ENCODE measurements around the gene DDX10.

DDX10 gene

DNA sequence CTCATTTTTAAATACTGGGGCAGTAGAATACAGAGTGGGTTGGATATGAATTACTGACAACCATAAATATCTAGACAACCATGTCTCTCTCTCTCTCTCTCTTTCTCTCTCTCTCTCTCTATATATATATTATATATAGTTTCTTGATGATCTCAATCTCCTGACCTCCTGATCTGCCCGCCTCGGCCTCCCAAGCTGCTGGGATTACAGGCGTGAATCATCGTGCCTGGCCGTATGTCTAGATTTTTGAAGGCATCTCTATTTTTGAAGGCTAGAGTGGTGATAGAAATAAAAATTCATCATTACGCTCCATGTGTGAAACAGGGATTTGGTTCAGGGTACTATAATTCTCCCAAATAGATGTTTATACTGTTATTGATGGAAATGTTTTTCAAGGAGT, 84.1 kb downstream of the DDX10 start:
- H3K27ac ChIP-seq (ENCODE audit: low read depth, low read length), result no peak overlapping the region
- no peaks in the 10 kb centered on the region for H3K9me3 ChIP-seq (ENCODE audit: control insufficient read depth, insufficient read depth, low read length)
- peaks cover 3% of the 10 kb centered on the region; the same call in 1 of the 2 replicates for H3K36me3 ChIP-seq (ENCODE audit: control insufficient read depth, low read length)
- H3K4me3 ChIP-seq (ENCODE audit: low read length), result no peak overlapping the region
- peaks cover 3% of the 10 kb centered on the region; the same call in 1 of the 2 replicates for H3F3A ChIP-seq (ENCODE audit: control insufficient read depth, insufficient read depth)
- H3K4me1 ChIP-seq (ENCODE audit: control insufficient read depth, low read length), result peaks cover 6% of the 10 kb centered on the region
- H3K79me2 ChIP-seq (ENCODE audit: control insufficient read depth, low read length), result peaks cover 29% of the 10 kb centered on the region
- H4K20me1 ChIP-seq (ENCODE audit: control insufficient read depth, insufficient read depth, low read depth, low read length), result no peaks in the 10 kb centered on the region
- no peak overlapping the region for H3K4me2 ChIP-seq (ENCODE audit: low read length)
- no peaks in the 10 kb centered on the region for H3K27me3 ChIP-seq (ENCODE audit: control insufficient read depth, low read length)
- TF ChIP-seq CTCF (IDR thresholded peaks at IDR 0.05; ENCODE audit: low read depth, low read length, poor library complexity, severe bottlenecking) (no peak), EZH2phosphoT487 (IDR thresholded peaks at IDR 0.05; ENCODE audit: borderline replicate concordance, low read length) (no peak)
- no peaks in the 10 kb centered on the region for H3K9me2 ChIP-seq (replicated peaks; ENCODE audit: control insufficient read depth, low read length)

GRCh38 chr11:108751444-108751843, 86.6 kb downstream of the DDX10 start:
- H3K27ac ChIP-seq (ENCODE audit: low read depth, low read length), result no peak overlapping the region
- H3K36me3 ChIP-seq (ENCODE audit: control insufficient read depth, low read length), result peaks cover 3% of the 10 kb centered on the region; the same call in 1 of the 2 replicates
- no peaks in the 10 kb centered on the region for H3K9me2 ChIP-seq (replicated peaks; ENCODE audit: control insufficient read depth, low read length)
- H3K9me3 ChIP-seq (ENCODE audit: control insufficient read depth, insufficient read depth, low read length), result no peaks in the 10 kb centered on the region
- no peaks in the 10 kb centered on the region for H3F3A ChIP-seq (ENCODE audit: control insufficient read depth, insufficient read depth)
- no peaks in the 10 kb centered on the region for H4K20me1 ChIP-seq (ENCODE audit: control insufficient read depth, insufficient read depth, low read depth, low read length)
- no peak overlapping the region for H3K4me3 ChIP-seq (ENCODE audit: low read length)
- H3K79me2 ChIP-seq (ENCODE audit: control insufficient read depth, low read length), result peaks cover 50% of the 10 kb centered on the region
- TF ChIP-seq CTCF (IDR thresholded peaks at IDR 0.05; ENCODE audit: low read depth, low read length, poor library complexity, severe bottlenecking), result no peak
- TF ChIP-seq EZH2phosphoT487 (IDR thresholded peaks at IDR 0.05; ENCODE audit: borderline replicate concordance, low read length), result no peak
- peaks cover 15% of the 10 kb centered on the region for H3K4me1 ChIP-seq (ENCODE audit: control insufficient read depth, low read length)
- no peak overlapping the region for H3K4me2 ChIP-seq (ENCODE audit: low read length)
- no peaks in the 10 kb centered on the region for H3K27me3 ChIP-seq (ENCODE audit: control insufficient read depth, low read length)

DNA sequence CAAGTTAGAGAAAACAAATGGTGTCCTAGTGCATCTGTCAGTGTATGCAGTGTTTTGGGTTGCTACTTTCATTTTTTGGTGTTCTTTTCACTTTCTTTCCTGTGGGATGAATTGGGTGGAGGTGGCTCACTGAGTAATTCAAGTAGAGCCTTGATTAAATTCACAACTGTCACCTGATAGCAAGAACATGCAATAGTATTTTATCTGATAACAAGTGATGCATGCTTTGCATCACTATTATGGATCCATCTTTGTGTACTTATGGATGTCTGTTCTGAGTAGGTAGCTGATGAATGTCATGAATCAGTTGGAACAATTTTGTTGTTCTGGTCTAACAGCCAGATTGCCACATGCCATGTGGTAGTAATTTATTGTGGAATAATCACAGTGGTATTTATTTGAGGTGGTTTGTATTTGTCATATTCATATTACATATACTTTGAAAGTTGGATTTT, 87.5 kb downstream of the DDX10 start:
- H4K20me1 ChIP-seq (ENCODE audit: control insufficient read depth, insufficient read depth, low read depth, low read length), result no peaks in the 10 kb centered on the region
- H3K4me3 ChIP-seq (ENCODE audit: low read length), result no peak overlapping the region
- H3K27ac ChIP-seq (ENCODE audit: low read depth, low read length), result no peak overlapping the region
- H3K9me2 ChIP-seq (replicated peaks; ENCODE audit: control insufficient read depth, low read length), result no peaks in the 10 kb centered on the region
- peaks cover 57% of the 10 kb centered on the region for H3K79me2 ChIP-seq (ENCODE audit: control insufficient read depth, low read length)
- peaks cover under 1% of the 10 kb centered on the region; the same call in 1 of the 2 replicates for H3K36me3 ChIP-seq (ENCODE audit: control insufficient read depth, low read length)
- H3K27me3 ChIP-seq (ENCODE audit: control insufficient read depth, low read length), result no peaks in the 10 kb centered on the region
- H3F3A ChIP-seq (ENCODE audit: control insufficient read depth, insufficient read depth), result no peaks in the 10 kb centered on the region
- H3K9me3 ChIP-seq (ENCODE audit: control insufficient read depth, insufficient read depth, low read length), result no peaks in the 10 kb centered on the region
- no peak for TF ChIP-seq EZH2phosphoT487 (IDR thresholded peaks at IDR 0.05; ENCODE audit: borderline replicate concordance, low read length)
- TF ChIP-seq CTCF (IDR thresholded peaks at IDR 0.05; ENCODE audit: low read depth, low read length, poor library complexity, severe bottlenecking), result no peak
- H3K4me2 ChIP-seq (ENCODE audit: low read length), result no peak overlapping the region
- H3K4me1 ChIP-seq (ENCODE audit: control insufficient read depth, low read length), result peaks cover 15% of the 10 kb centered on the region

All from DOHH2 (cell line).